ENCODE measurements around the gene ATP4A. TPM values are rescaled to one million over a fixed set of nuclear protein-coding genes. Genes with fewer than 3 reads are reported as not detected.

Gene ATP4A
- not detected in 2 replicates for total RNA-seq

DNA sequence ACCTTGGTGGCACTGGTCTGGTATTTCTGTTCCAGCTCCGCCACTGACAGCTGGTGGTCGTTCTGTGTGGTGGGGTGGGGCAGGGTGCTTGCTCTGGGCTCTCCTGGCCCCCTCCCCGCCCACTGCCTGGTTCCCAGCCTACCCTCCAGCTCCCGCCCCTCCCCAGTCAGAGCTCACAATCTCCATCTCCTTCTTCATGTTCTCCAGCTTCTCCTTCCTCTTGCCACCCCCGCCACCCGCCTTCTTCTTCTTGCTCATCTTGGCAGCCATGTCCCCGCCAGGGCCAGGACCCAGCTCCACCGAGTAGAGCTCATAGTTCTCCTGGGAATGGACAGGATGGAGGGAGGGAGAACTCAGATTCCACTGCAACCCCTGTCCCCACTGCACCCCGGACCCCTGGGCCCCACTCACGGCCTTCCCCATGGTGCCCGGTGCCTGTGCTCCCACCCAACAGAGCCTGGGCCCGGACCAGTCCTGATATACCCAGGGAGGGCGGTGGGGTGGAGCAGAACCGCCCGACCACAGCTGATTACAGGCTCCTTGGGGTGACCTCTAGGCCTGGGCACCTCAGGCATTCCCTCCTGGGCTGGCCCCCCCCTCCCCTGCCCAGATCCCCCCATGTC is at the start of gene ATP4A:
Gene ATP4A, minus strand, starts transcription at position 452 of the 623 bp plus-strand sequence. Its CDS starts 29 bp downstream, at position 423.

DNA sequence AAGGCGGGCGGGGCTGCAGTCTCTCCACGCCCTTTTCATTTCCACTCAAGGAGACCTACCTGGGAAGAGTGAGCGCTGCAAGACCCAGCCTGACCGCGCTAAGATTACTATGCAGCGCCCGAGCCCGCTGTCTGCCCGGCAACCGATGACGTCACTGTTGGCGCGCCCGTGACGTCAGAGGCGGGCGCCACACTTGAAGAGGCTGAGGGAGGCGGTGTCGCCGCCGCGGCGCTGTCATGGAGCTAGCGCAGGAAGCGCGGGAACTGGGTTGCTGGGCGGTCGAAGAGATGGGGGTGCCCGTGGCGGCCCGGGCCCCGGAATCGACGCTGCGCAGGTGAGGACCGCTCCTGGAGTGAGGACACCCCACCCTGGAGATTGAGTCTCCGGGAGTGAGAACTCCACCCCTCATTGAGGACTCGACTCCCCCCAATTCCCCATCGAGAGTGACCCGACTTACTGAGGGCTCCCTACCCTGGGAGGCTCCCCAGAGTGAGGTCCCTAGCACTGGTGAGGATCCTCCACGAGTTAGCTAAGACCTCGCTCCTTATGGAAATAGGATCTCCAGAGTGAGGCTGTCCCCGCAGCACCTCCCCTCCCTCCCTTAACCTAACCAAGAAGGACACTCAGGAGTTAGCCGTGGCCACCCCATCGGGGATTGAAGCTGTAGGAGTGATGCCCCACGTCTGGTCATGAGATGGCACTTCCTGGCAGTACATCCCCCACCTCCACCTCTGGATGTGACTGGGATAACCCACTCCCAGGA is 49.3 kb upstream of the ATP4A start, which contains the start of gene HAUS5:
Gene HAUS5, plus strand, starts transcription at position 177 of the 763 bp plus-strand sequence. Its CDS starts 60 bp downstream, at position 237.

DNA sequence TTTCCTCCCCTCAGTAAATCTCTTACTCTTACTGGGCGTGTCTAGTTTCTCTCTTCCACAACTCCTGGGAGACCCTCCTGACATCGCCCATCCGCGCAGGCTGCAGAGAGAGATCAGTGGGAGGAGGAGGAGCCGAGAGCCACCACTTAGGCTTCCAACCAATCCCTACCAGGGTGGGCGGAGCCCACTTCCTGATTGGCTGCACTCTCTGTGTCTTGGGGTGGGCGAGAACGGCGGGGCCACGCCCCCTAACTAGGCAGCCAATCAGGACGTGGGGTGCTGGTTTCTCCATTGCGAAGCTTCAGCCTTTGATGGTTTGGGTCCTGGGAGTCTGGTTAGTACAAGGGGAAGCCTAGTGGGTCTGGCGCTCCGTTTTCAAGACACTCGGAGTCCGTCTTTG is 22.4 kb upstream of the ATP4A start, which contains the start of gene PMIS2:
Gene PMIS2, plus strand, starts transcription at position 326 of the 400 bp plus-strand sequence. CDS start 87 bp downstream, outside the sequence.

DNA sequence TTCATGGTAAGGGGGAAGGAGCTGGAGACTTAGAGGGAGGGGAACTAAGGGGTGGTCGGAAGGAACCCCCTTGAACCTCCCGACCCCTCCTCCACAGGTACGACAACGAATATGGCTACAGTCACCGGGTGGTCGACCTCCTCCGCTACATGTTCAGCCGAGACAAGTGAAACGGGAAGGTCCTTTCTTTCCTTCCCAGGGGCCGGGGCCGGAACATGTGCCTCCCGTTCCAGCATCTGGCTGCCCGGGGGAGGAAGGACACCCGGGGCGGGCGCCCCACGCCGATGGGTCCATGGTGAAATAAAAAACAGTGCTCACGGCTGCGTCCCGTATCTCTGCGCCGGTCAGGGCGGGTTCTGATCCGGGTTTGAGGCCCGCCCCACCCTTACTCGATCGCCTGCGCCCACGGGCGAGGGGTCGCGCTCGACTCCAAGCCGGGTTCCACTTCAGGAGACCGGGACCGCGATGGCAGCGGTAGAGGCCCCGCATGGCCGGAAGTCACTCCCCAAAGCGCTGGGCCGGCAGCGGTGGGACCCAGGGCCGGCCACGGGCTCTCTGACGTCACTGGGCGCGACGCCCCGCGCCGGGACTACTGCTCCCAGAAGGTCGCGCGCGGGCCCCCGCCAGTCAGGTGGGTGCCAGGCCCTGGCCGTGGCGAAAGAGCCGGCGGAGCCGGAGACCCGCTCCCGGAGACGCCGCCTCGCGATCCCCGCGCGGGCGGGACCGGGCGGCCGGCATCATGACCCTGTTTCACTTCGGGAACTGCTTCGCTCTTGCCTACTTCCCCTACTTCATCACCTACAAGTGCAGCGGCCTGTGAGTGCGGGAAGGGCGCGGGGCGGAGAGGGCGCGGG is 18.2 kb downstream of the ATP4A start, which contains the start of gene TMEM147:
Gene TMEM147, plus strand, starts transcription at position 626 of the 854 bp plus-strand sequence. Its CDS starts 114 bp downstream, at position 740.

DNA sequence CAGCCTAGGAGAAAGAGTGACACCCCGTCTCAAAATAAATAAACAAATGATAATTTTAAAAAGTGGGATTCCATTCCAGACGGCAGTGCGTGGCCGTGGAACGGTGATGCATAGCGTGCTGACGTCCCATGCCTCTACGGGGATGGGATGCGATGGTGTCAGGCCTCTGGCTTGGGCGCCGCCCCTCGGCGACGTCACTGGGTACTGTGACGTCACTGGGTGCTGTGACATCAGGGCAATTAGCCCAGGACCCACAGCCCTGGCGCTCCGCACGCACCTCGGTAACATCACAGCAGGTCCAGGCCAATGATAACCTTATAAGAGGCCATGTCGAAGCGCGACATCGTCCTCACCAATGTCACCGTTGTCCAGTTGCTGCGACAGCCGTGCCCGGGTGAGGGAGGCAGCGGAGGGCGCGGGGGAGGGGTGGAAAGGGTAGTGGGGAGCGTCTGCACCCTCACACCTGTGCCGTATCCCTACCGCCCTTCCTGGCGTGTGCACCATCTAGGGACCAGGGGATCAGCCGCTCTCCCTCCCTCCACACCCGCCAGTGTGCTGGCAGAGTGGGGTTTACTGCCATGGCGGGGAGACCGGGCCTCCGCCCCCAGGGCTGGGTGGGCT is 30.1 kb downstream of the ATP4A start, which contains the start of gene GAPDHS:
Gene GAPDHS, plus strand, starts transcription at position 256 of the 621 bp plus-strand sequence. Its CDS starts 72 bp downstream, at position 328.

DNA sequence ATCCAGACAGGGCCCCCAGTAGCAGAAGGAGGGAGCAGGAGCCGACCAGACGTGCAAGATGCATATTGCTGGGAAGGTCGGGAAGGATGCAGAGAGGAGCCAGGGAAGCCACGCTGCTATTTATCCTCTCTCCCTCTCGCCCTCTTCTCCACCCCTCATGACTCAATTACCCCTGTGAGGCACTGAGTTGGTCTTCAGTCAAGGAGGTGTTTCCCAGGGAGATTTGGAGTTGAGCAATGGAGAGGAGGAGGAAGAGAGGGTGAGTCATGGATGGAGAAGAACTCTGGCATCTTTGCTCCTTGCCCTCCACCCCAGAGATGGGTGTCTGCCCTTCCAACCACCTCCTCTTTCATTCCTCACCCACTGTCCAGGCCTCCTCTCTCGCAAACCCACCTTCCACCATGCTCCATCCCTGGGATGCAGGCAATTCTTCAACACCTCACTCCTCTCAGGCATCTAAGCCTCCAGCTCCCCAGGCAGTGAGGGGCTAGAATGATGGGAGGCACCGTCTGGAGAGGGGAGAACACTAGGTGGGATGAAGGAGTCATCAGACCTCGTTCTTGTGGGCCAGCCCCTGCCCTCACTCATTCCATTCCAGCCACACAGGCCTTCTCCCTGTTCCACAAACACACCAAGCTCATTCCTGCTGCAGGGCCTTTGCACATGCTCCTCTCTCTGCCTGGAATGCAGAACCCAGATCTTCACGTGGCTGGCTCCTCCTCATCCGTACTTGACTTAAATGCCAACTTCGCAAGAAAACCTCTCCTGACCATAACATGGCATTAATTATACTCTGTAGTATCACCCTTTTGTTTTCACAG is 35.0 kb downstream of the ATP4A start, which contains the start of gene SBSN:
Gene SBSN, minus strand, starts transcription at position 94 of the 821 bp plus-strand sequence. Its CDS starts 30 bp downstream, at position 64.

DNA sequence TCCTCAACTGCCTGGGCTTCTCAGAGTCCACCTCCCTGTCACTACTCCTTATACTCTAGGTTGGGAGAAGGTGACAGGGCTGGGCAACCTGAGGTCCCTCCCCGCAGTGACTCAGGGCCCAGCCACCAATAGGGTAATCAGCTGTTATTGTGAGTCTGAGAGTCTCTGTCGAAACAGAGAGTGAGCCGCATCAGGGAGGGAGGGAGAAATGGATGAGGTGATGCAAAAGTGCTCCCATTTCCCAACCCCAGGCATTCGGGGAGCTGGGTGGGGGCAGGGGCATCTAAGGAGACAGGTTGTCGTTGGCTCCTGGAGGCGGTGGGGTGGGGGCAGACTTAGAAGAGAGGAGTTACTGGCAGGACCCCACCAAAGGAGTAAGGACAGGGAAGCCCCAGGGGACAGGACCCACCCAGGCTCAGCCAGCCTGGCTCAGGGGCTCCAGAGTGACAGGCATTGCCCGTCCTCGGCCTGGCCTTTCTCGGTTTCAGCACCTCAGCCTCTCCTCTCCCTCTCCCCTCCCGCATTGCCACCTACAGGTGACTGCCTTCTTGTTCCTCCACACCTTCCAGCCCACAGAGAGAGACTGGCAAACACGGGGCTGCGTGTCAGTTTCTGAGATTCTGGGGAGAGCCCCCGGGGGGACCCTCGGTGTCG is 49.7 kb downstream of the ATP4A start, which contains the start of gene DMKN:
Gene DMKN, minus strand, starts transcription at position 22 of the 654 bp plus-strand sequence. CDS start 174 bp downstream, outside the sequence.

Other genes with a start within 250 kb of the ATP4A start
- 0.16 TPM in 1 of 2 replicates, not detected in the other for gene CD22, start 234.5 kb downstream of the ATP4A start, total RNA-seq
- gene FFAR1, start 215.8 kb downstream of the ATP4A start, total RNA-seq, result not detected in 2 replicates
- not detected in 2 replicates for gene FFAR3, start 205.2 kb downstream of the ATP4A start, total RNA-seq
- gene GPR42, start 192.6 kb downstream of the ATP4A start, total RNA-seq, result not detected in 2 replicates
- gene FFAR2, start 115.4 kb downstream of the ATP4A start, total RNA-seq, result not detected in 2 replicates
- not detected in 2 replicates for gene KRTDAP, start 73.2 kb downstream of the ATP4A start, total RNA-seq
- 6.6 and 8.4 TPM in 2 replicates for gene DMKN, start 50.0 kb downstream of the ATP4A start, total RNA-seq
- gene SBSN, start 35.3 kb downstream of the ATP4A start, total RNA-seq, result 4.7 and 5.2 TPM in 2 replicates
- gene GAPDHS, start 30.2 kb downstream of the ATP4A start, total RNA-seq, result not detected in 2 replicates
- 79.0 and 82.8 TPM in 2 replicates for gene TMEM147, start 18.0 kb downstream of the ATP4A start, total RNA-seq
- gene PMIS2, start 22.5 kb upstream of the ATP4A start, total RNA-seq, result not detected in 2 replicates
- 3.7 and 3.8 TPM in 2 replicates for gene HAUS5, start 49.1 kb upstream of the ATP4A start, total RNA-seq
- gene RBM42, start 65.4 kb upstream of the ATP4A start, total RNA-seq, result 19.0 and 29.5 TPM in 2 replicates
- 0.17 and 0.63 TPM in 2 replicates for gene ETV2, start 78.1 kb upstream of the ATP4A start, total RNA-seq
- gene COX6B1, start 84.7 kb upstream of the ATP4A start, total RNA-seq, result 531 and 566 TPM in 2 replicates
- gene UPK1A, start 102.9 kb upstream of the ATP4A start, total RNA-seq, result not detected in 2 replicates
- not detected in 2 replicates for gene ZBTB32, start 140.9 kb upstream of the ATP4A start, total RNA-seq
- gene KMT2B, start 154.3 kb upstream of the ATP4A start, total RNA-seq, result 2.7 and 6.8 TPM in 2 replicates
- 0.32 and 0.77 TPM in 2 replicates for gene IGFLR1, start 178.8 kb upstream of the ATP4A start, total RNA-seq
- gene U2AF1L4, start 181.8 kb upstream of the ATP4A start, total RNA-seq, result 10.7 and 10.9 TPM in 2 replicates
- 9.1 and 11.3 TPM in 2 replicates for gene PSENEN, start 182.0 kb upstream of the ATP4A start, total RNA-seq
- 11.2 and 11.8 TPM in 2 replicates for gene LIN37, start 184.9 kb upstream of the ATP4A start, total RNA-seq
- gene HSPB6, start 193.4 kb upstream of the ATP4A start, total RNA-seq, result 96.5 and 248 TPM in 2 replicates
- 2.9 and 3.2 TPM in 2 replicates for gene PROSER3, start 194.5 kb upstream of the ATP4A start, total RNA-seq
- gene ARHGAP33, start 211.9 kb upstream of the ATP4A start, total RNA-seq, result 5.0 and 7.9 TPM in 2 replicates
- gene PRODH2, start 249.2 kb upstream of the ATP4A start, total RNA-seq, result not detected in 2 replicates

All from bronchial smooth muscle cell (primary cell).